ENCODE data around the gene PPM1L. TPM values are rescaled to one million over a fixed set of nuclear protein-coding genes. Genes with fewer than 3 reads are reported as not detected.

The PPM1L gene
- total and polyA plus RNA-seq, 10 of the 15 experiments (the other 5 are each of a cell fraction or from before 2014, with no cell fraction given): under 0.01 to 0.33 (median 0.06) TPM; not detected in 1

GRCh38 chr3:160768031-160768430 is 12.0 kb downstream of the PPM1L start (continued):
- TF ChIP-seq MYB (IDR thresholded peaks at IDR 0.05; ENCODE audit: borderline replicate concordance, low read depth, low read length) (no peak), CEBPB (IDR thresholded peaks at IDR 0.05; ENCODE audit: borderline replicate concordance in 1 of 2, low read depth in 2 of 2, low read length in 2 of 2) (no peak), TCF7 (IDR thresholded peaks at IDR 0.05; ENCODE audit: borderline replicate concordance) (no peak), MEF2B (IDR thresholded peaks at IDR 0.05; ENCODE audit: partially characterized antibody, poor library complexity, severe bottlenecking) (no peak), NR2C1 (IDR thresholded peaks at IDR 0.05) (no peak)

- H3K79me2 ChIP-seq (ENCODE audit: control insufficient read depth, insufficient read depth, low read length): no peaks in the 10 kb centered on the region
- POLR2A ChIA-PET: no interaction called here
- no TSS peak for BruUV-seq (replicated peaks)
- no peaks in the 10 kb centered on the region for H3K27me3 ChIP-seq (replicated peaks in 1 of 2; ENCODE audit: control insufficient read depth in 2 of 2, insufficient read depth in 2 of 2, low read length in 1 of 2)
- no peak overlapping the region for H2AFZ ChIP-seq (ENCODE audit: control insufficient read depth, low read depth, low read length)
- DNase-seq (ENCODE audit: low read depth, low spot score): no peak
- 46% methylated on average over 2 of the region's 2 CpGs for WGBS (ENCODE audit: insufficient coverage, insufficient replicate concordance, low lambda C conversion rate, missing lambda C conversion rate)
- in situ Hi-C loops (cut with MboI): no loop called here
- no peaks in the 10 kb centered on the region for H3K36me3 ChIP-seq (ENCODE audit: control insufficient read depth in 2 of 2, insufficient read depth in 2 of 2, low read length in 1 of 2)
- no peak for FAIRE-seq
- H3K9me3 ChIP-seq (replicated peaks; ENCODE audit: control insufficient read depth, insufficient read depth, low read length): no peaks in the 10 kb centered on the region
- no peak overlapping the region for H3K4me2 ChIP-seq (ENCODE audit: control insufficient read depth, insufficient read depth)
- CTCF ChIA-PET: interaction anchor here (1.2 kb wide), 1 partner anchor 8 kb away, joined by 4 read pairs; no protein-coding TSS in a partner anchor
- no peak for ATAC-seq
- H3K4me1 ChIP-seq (ENCODE audit: control insufficient read depth, insufficient read depth, low read length): no peaks in the 10 kb centered on the region
- TF ChIP-seq HDAC6 (IDR thresholded peaks at IDR 0.05; ENCODE audit: unreplicated experiment) (no peak), NRF1 (conservative IDR thresholded peaks at IDR 0.05; ENCODE audit: low read depth, low read length) (no peak), EGR1 (IDR thresholded peaks at IDR 0.05; ENCODE audit: borderline replicate concordance in 1 of 2, low read depth in 2 of 2, low read length in 2 of 2) (no peak), STAT3 (IDR thresholded peaks at IDR 0.05; ENCODE audit: low read depth, low read length) (no peak), HCFC1 (IDR thresholded peaks at IDR 0.05; ENCODE audit: low read length) (no peak), CBX3 (IDR thresholded peaks at IDR 0.05; ENCODE audit: borderline replicate concordance, low read depth) (no peak), SRF (IDR thresholded peaks at IDR 0.05; ENCODE audit: low read depth in 2 of 2, low read length in 2 of 2) (no peak), BCL11A (IDR thresholded peaks at IDR 0.05; ENCODE audit: low read depth, low read length) (no peak), ZBED1 (IDR thresholded peaks at IDR 0.05; ENCODE audit: borderline replicate concordance) (no peak)
- TF ChIP-seq, protein P1, sequence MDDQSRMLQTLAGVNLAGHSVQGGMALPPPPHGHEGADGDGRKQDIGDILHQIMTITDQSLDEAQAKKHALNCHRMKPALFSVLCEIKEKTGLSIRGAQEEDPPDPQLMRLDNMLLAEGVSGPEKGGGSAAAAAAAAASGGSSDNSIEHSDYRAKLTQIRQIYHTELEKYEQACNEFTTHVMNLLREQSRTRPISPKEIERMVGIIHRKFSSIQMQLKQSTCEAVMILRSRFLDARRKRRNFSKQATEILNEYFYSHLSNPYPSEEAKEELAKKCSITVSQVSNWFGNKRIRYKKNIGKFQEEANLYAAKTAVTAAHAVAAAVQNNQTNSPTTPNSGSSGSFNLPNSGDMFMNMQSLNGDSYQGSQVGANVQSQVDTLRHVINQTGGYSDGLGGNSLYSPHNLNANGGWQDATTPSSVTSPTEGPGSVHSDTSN (IDR thresholded peaks at IDR 0.05; ENCODE audit: insufficient replicate concordance, low read depth, low read length): no peak
- TF ChIP-seq, protein P2, sequence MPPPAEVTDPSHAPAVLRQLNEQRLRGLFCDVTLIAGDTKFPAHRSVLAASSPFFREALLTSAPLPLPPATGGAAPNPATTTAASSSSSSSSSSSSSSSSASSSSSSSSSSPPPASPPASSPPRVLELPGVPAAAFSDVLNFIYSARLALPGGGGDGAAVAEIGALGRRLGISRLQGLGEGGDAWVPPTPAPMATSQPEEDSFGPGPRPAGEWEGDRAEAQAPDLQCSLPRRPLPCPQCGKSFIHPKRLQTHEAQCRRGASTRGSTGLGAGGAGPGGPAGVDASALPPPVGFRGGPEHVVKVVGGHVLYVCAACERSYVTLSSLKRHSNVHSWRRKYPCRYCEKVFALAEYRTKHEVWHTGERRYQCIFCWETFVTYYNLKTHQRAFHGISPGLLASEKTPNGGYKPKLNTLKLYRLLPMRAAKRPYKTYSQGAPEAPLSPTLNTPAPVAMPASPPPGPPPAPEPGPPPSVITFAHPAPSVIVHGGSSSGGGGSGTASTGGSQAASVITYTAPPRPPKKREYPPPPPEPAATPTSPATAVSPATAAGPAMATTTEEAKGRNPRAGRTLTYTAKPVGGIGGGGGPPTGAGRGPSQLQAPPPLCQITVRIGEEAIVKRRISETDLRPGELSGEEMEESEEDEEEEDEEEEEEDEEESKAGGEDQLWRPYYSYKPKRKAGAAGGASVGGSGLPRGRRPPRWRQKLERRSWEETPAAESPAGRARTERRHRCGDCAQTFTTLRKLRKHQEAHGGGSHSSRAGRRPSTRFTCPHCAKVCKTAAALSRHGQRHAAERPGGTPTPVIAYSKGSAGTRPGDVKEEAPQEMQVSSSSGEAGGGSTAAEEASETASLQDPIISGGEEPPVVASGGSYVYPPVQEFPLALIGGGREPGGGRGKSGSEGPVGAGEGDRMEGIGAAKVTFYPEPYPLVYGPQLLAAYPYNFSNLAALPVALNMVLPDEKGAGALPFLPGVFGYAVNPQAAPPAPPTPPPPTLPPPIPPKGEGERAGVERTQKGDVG (CRISPR knock-in tag; IDR thresholded peaks at IDR 0.05): no peak
- no peak overlapping the region for H3K4me3 ChIP-seq
- no peak overlapping the region for H3K27ac ChIP-seq (ENCODE audit: control insufficient read depth, insufficient read depth)
- RAD21 ChIA-PET (ENCODE audit: unreplicated experiment): no interaction called here
- SMC1A ChIA-PET (ENCODE audit: uncharacterized antibody, unreplicated experiment): interaction anchor here (1.2 kb wide), 1 partner anchor 52 kb away, joined by 3 read pairs; no protein-coding TSS in a partner anchor
- H3K9ac ChIP-seq (ENCODE audit: control insufficient read depth, insufficient read depth, low read length): no peak overlapping the region
- H4K20me1 ChIP-seq (ENCODE audit: control insufficient read depth, insufficient read depth): no peaks in the 10 kb centered on the region
- intact Hi-C loops (cut with micrococcal nuclease; ENCODE audit: unreplicated experiment): no loop called here
Observed at GRCh38 chr3:160768918-160769317, 12.9 kb downstream of the PPM1L start.

Measured in GM12878 (cell line).